GM12892 (cell line): ENCODE measurements around the gene SYN1.

ENCODE experiments used
- POLR2A ChIP-seq: IDR thresholded peaks from 2 replicates; pipeline ENCODE4 v1.6.1; 2011; ENCODE audit warnings: low read depth, low read length, control low read depth
- POLR2AphosphoS5 ChIP-seq: IDR thresholded peaks from 2 replicates; pipeline ENCODE4 v1.6.1; 2011; ENCODE audit warnings: low read depth, low read length, control low read depth

- TF ChIP-seq POLR2A: peak; percentile 67
- TF ChIP-seq POLR2AphosphoS5: no peak
These were observed 37.7 kb downstream of the SYN1 start, which contains the start of gene TIMP1 for GRCh38 chrX:47581731-47582647.
